Hippocampal formation (tissue), 2 donors: ENCODE data around the gene HOXB5.

Source experiments
- DNase-seq, 2 donors: peaks; one replicate each; lab custom pipeline; 2025; lab: John Stamatoyannopoulos, UW

Gene HOXB5

DNA sequence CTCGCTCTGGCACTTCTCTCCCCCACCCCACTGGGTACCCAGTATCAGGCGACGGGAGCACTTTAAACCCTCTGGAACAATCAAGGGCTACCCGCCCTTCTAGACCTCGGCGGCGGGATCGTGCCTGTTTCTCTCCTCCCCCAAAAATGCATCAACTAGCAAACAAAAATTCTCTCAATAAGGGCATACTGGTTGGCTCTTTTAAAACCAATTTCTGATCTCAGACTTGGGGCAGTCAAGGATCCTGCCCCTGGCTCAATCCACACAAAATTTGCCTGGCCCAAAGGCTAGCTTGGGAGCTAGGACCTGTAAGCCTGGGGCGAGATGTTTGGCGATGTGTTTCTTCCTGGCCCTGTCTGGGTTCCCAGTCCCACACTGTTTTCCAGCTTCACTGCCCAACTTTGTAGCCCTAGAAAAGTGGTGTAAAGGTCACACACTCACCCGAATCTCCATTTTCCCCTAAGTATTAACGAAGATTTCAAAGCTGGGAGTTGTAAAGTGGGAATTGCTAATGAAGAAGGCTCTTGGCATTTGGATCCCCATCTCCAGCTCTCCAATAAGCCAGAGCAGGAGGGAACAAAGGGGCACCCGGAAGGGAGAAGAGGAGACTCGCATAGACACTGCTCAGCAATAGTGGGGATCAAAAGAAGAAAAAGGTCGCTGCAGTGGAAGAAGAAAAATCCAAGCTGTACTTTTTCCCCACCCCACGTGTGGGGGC, 34.3 kb downstream of the HOXB5 start:
- DNase-seq, result no peak

DNA sequence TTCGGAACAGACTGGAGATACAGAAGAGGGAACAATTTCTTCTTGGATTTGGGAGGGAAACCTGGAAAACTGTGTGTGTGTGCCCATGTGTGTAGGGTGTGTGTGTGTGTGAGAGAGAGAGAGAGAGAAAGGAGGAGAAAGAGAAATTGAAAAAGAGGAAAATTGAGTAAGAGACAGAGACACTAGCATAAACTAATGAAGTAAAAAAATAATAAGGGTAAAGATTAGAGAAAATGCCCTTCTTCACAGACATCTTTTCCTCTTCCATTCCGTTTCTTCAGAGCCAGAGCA, 34.8 kb downstream of the HOXB5 start:
- DNase-seq, result no peak

DNA sequence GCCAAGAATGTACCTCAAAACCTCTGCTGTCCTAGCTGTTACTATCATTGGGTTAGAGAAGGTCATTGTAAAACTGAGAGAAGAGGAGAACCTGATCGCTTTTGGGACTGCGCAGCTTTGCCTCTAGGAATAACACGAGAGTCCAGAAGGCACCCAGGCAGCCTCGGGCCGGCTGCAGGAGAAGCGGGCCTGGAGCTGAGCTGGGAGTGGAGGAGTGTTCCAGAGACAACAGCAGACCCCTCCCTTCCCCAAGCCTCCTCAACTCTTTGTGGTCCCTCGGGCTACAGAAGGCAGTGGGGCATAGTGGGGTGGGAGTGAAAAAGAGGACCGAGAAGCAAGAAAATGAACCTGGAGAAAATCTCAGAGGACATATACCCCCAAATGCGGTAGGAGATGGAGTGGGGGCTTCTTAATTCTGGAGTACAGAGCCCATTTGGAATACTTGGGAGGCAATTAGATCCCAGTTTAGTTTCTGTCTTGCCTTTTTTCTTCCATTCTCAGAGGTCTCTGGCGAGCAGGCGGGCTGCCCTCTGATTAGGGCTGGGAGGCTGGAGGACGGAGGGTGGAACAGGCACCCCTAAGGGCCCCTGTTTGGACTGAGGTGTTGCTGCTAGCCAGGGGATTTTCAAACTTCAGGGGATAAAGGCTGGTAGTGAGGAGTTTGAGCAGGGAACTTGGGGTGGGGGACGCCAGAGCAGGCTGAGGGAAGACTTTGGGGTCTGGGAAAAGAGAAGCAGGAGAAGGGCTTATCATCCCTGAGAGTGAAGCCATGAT, 35.3 kb downstream of the HOXB5 start:
- DNase-seq, result no peak

DNA sequence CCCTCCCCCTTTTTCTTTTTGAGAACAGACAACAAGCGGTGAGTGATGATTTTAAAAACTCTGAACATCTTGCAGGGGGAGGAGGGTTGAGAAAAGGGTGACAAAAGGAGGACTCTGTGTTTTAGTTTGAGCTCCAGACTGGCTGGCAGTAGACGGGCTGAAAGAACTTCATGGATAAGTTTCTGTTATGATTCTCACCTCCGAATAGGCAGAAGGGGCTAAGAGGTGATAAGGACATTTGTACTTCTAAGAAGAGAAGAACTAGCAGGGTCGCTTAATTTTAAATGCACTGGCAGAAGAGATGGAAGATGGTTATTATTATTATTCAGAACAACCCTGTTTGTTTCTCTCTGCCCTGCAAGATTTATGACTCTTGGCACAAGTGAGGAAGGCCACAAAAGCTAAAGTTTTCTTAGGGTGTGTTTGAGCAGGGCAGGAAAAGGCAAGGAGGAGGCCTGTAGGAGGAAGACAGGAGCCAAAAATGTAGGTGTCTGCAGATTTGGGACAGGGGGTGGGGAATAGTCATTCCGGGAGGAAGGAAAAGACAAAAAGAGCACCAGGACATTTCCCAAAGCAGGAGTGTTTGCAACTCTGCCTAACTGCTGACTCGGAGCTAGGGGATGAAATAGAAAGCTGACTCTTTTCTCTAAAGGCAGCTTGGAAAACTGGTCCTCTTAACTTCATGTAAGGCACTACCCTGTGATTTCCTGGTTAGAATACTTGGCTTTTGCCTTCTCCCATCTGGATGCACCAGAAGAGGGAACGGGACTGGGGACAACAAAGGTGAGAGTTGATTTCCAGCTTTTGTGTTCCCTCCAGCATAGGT, 36.8 kb downstream of the HOXB5 start:
- no peak for DNase-seq

DNA sequence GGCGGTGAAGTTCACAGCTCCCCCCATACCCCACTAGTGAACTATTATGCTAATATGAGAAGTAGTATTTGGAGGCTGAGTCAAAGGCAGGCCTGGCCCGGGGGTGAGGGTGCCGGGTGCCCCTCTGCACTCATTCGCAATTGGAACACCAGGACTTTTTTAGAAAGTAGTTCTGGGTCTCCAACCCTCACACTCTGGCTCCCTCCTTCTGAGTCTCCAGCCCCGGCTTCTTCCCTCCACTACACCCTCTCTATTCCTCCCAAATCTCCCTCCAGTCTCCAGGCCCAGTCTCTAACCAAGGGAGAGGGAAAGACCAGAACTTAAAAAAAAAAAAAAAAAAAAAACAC, 37.4 kb downstream of the HOXB5 start:
- no peak for DNase-seq

DNA sequence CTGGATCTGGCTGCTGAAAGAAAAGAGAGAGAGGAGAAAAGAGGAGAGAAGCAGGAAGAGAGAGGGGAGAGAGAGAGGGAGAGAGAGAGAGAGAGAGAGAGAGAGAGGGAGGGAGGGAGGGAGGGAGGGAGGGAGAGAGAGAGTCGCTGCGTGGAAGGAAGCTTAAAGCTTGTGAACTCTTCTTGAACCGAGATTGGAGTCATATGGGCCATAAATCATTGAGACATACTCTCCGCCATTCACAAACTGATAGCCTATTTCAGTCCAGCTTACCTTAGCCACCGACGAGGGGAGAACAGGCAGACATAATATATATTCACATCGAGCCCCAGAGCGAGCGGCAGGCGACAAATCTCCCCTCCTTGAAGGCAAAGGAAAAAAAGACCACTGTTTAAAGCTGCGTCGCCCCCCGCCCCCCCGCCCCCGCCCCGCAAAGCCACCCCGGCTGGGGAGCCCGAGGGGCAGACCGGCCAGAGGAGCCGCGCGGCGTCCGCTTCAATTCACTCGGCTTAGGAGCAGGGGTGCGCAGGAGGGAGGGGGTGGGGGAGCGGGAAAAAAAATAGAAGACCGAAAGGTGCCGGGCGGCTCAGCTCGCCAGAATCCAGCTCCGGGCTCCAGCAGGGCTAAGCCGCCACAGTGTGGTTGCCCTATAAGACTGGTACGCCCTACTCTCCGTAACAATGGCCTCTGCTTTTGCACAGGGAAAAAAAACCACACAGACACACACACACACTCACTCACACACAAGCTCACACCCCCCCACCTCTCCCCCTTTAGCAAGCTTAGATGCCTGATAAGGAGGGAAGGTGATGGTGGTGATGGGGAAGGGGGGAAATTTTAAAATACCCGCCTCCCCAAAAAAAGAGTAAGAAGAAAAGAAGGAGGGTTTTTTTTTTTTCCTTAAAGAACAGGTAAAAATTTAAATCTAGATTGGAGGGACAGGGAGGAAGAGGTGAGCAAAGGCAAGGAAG, 38.0 kb downstream of the HOXB5 start:
- DNase-seq, result no peak

DNA sequence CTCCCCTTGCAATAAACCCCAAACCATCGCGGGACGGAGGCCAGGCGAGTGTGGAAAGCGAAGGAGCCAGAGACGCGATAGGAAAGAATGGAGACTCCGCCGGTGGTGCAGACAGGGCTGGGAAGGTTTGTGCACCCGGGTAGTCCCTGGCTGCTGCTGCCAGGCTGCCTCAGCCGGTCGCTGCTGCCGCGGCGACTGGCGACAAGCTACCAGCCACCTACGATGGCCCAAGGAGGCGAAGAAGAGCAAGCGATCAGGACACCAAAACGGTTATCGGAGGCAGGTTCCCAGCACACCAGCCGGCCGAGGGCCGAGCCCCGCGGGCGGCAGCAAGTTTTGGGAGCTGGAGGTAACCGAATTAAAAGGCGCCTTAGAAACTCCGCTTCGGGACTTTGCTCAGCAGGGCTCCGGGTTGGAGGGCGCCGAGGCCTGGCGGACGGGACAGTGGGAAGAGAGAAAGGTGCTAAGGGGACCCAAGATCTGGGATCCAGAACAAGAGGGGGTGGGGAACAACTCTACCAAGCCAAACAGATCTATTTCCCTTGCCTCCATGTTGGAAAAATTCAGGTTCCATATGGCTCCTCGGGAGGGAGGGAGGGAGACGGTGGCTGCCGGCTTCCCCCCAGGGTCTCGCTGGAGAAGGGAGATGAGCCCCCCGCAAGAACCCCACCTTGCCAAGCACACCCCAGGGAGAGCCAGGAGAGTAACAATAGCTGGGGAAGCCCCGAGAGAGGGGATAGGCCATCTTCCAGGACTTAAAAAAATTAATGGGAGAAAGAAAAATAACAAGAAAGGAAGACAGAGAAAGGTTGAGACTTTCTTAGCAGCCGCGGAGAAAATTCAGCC, 38.9 kb downstream of the HOXB5 start:
- DNase-seq, result no peak

DNA sequence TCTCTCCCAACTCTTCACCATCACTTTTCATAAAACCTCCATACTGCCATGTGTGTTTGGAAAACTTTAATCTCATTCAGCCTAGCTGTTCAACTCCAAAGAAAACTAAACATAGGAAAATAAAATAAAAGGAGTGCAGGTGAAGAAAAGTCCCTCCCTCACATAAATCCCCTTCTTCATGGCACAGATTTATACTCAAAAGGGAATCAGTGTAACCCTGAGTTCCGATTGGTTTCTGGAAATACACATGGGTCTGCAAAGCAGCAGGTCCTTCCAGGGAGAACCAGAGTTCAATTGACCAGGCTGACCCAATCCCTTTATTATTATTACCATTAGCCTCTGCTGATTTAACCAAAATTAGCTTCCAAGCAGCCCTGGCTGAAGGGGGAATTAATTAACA, 39.8 kb downstream of the HOXB5 start:
- no peak for DNase-seq

DNA sequence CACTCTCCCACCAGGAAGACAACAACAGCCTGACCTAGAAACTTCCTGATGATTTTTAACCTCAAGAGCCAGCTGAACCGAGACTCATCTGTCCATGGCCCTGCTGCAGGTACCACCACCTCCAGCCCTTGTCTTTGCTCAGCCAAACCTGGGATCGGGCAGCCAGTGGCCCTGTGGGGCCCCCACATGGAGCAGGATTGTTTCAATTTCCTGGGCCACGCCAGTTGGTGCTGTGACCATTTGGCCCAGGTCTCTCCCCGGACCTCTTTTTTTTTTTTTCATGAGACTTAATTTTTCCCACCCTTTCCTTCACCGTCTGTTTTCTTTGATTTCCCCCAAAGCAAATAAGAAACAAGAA, 40.4 kb downstream of the HOXB5 start:
- no peak for DNase-seq

DNA sequence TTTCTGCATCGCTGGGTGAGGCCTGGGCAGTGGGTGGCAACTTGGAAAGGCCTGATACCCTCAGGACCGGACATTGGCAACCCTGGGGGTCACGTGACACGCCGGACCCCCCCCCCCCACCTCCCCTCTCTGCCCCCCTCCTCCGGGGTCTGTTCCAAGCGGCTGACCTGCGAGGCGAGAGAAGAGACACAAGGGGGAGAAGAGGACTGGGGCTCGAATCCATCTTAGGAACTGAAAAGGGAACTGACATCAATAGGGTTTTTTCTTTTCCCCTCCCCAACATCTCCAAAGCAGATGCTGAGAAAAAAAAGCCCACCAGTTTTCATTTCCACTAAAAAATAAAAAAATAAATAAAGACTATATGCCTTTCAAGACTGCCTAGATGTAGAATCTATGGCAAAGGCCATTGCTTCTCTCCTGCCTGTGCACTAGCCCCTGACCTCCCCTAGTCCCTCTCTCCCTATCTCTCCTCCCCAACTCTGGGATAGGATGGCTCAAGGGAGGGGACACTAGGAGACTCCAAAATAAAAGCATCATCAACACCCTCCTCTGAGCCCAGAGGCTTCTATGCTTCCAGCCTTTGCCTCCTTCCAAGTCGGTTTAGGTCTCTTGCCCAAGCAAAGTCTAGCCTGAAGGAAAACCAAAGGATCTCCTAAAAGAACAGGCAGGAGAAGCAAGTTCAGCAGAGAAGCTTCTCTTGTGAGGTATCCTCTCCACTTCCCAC, 41.0 kb downstream of the HOXB5 start:
- DNase-seq, result no peak

DNA sequence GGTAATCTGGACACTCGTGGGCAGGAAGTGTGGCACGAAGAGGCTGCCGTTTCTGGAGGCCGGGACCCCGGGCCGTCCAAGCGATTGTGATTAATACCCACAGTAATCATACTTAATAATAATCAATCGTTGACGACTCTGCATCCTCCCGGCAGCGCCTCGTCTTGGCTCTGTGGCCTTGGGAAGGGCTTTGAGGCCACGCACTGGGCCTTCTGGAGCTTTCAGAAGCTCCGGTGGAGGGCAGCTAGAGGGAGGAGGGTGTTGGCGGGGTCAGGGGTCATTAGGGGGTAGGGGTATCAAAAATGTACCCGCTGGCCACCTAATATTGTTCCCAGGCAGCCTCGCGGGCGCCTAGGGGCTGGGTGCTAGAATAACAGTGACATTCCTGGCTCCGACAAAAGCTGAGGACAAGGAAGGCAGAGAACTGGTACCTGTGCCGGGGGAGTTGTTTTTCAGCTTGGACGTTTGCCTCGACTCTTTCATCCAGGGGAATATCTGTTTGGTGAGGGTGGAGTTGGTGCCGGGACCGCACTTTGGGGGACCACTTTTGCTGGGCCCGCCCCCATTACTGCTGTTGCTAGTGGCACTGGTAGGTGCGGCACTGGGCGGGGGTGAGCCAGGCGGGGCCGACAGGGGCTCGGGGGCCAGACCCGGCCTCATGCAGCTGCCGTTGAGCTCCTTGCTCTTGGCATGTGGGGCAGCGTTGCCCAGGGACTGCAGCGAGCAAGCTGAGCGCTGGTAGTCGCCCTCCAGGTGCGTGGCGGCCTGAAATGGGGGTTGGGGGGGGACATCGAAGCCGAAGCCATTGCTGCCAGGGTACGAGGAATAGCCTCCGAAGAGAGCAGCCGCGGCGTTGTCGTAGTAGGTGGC, 41.7 kb downstream of the HOXB5 start:
- DNase-seq, result no peak

DNA sequence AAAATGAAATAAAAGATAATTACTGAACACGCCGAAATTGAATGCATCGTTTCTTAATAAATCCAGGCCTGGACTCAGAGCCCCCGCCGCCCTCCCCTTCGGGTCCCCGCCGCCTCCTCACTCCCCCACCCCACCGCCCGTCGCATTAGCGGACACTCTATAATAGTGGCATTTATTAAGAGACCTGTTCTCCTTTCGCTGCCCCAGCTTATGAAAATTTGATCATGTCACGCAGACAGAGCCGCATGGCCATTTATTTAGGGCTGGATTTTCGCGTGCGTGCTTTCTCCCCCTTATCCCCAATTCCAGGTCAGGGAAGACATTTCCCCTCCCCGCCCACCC, 42.4 kb downstream of the HOXB5 start:
- DNase-seq, result no peak

DNA sequence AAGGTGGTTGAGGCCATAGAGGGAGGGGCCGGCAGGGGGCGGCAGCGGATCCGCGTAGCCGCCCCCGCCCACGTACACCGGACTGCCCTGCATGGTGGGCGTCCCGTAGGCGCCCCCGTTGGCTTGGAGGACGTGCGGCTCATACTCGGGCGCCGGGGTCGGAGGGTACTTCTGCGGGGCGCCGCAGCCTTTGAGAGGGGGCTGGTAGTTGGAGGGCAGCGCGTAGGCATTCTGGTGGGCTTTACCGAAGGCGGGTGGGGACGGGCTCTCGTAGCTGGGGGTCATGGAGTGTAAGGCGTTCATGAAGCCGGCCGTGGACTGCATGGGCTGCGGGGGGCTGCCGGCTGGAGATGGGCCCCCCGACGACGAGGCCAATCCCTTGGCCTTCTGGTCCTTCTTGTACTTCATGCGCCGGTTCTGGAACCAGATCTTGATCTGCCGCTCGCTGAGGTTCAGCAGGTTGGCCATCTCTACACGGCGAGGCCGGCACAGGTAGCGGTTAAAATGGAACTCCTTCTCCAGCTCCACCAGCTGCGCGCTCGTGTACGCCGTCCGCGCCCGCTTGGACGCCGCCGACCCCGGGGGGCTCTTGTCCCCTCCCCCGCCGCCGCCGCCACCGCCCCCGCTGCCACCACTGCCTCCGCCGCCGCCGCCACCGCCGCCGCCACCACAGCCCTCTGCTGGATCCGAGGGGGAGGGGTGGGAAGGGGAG, 42.9 kb downstream of the HOXB5 start:
- no peak for DNase-seq

DNA sequence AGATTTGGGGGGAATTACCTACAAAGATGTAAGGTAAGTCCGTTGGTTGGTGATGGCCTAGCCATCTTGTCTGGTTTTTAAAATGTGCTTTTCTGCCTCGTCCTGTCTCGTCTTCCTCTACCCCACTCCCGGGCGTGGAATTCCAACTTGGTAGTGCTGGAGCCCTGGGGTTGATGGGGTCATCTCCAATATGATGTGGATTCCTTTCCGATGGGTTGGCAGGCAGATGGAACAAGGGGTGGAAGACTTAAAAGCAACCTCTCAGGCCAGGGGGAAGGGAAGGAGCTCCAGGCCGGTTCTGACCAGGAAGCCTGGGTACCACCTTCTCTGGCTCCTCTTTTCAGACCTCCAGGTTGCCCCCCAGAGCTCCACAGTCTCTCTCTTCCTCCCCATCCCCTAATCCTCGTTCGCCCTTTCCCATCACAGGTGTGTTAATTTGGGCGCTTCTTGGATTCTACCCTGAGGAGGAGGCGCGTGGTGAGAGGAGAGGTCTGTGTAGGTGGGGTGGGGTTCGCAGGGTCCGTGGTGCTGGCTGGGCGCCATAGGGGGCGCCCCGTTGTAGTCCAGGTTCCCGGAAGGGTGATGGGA, 43.6 kb downstream of the HOXB5 start:
- no peak for DNase-seq

DNA sequence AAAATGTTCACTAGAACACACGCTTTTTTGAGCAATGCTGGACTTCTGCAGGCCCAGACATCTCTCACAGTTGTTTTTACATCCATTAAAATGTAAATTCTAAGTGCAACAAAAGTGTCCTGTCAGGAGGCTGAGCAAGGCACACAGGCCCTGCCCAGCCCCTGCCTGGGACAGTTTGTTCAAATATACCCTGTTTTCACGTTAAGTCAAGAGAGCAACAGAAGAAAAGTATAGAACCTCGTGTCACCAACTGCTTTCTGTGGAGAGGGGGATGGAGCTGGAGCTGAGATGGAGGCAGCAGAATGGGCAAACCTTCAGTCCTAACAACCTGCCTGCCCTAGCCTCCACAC, 44.3 kb downstream of the HOXB5 start:
- no peak for DNase-seq

DNA sequence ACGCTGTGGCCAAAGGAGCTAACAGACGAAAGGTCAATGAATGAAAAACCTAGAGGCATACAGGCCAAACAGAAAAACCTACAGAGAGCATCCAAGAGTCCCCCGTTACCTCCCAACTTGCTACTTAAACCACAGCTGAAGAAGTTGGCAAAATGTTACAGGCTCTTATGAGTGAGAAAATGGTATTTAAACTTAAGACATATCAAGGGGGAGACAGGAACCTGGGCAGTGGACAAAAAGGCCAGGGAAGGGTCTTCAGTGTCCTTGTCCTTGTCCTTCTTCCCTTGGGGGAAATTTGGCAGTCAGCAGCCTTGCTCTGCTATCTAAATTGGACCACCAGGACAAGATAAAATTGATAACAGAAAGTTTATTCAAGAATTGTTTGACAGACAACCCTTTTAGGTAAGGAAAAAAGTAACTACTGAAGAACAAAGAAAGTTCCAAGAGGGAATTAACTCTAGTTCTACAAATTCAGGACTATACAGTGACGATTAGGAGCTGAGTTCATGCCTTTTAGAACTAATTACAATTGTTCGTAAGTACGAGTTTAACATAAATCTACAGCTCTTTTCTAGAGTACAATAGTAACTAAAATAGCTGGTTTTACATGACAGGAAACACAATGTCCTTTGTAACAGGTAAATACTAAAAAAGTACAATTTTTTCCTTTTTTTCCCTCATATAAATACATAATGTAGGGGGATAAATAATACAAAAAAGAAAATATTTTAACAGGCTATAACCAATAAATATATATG, 44.9 kb downstream of the HOXB5 start:
- no peak for DNase-seq

DNA sequence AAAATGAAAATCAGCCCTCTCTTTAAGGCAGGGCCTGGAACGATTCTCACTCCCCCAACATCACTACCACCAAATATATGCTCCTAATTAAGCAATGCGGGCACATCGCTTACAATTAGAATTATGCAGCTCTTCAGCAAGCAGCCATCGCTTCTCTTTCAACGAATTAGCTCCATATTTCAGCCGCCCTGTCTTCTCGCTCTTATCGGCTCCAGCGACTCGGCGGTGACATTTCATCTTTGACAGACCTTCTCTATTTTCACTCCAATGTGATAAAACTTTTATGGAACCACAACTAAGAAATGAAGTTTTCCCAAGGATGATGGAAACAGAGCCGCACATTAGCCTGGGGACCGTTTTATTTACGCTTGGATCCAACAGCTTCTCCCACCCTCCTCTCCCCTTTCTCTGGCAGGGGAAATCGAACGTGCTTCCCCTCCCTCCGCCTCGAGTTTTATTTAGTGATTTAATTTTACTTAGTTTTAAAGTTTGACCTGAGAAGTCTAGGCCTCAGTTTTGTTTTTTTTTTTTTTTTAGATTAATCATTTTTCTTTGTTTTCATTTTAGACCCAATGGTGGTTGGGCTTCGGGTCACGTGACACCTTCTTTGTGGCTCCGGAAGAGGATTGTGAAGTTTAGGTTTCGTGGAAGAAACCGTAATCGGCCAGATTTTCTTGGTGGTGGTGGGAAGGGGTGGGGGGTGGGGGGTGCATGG, 45.6 kb downstream of the HOXB5 start:
- no peak for DNase-seq
